GM18861 (cell line): ENCODE results near the gene AMZ1.

Experiments
- ATAC-seq: cut with Tn5 transposase; IDR thresholded peaks from one replicate; pipeline ENCODE4 v1.9.1; 2021; ENCODE audit not compliant: unreplicated experiment

The AMZ1 gene

DNA sequence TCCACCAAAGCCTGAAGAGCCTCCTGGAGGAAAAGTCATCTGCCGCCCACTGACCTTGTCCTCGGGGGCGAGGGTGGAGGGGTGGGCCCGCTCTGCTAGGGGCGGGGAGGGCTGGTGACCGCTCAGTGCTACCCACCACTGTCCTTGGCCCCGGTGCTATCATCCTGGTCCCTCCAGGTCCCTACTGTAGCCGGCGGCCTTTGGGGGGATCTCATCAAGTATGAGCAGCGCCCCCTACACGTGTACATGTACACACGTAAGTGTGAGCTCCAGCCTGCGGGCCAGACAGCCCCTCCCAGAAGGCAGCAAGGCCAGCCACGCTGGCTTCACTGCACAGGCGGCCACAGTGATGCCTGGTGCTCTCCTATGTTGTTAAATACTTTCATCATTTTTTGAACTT, 36.7 kb upstream of the AMZ1 start:
- no peak for ATAC-seq

DNA sequence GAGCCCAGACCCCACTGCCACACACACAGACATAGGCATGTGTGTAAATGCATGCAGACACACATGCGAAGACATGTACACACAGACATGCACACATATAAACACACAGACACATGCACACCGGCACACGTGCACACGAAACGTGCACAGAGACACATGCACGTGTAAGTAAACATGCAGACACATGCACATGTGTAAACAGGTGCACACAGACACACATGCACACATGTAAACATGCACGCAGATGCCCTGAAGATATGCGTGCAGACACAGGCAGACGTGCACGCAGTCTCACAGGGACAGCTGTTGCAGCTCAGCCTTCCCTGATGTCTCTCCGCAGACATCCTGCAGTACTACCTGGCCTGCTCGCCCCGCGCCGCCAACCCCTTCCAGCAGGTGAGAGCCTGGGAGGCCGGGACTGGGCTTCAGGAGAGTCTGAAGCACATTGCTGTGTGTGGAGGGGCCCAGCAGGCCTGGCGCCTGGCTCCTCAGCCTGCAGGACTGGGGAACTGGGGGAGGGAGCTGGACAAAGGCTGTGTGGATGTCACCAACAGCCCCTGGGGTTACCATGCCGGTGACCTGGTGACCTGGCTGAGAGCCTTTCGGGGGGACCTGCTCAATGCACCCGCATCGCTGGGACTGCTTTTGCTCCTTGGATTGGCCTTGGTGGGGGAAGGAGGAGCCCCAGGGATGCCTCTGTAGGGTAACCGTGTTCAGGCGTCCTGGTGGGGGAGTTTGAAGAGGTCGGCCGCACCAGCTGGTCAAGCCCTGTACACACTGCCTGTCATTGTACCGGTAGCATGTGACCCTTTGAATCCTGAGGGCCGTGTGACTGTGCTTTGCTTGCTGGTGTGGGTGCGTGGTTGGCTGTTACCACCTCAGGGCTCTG, 35.9 kb upstream of the AMZ1 start:
- no peak for ATAC-seq

DNA sequence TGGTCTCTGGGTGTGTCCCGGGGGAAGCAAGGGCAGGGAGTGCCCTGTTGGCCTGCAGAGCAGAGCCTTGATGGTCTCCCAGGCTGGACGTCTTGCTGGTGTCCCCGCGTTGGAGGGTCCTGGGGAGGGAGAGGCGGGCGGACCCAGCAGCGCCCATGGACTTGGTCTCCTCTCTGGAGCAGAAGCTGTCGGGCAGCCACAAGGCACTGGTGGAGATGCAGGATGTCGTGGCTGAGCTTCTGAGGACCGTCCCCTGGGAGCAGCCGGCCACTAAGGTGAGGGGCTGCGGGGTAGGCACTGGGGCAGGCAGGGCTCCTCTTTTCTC, 35.3 kb upstream of the AMZ1 start:
- no peak for ATAC-seq

DNA sequence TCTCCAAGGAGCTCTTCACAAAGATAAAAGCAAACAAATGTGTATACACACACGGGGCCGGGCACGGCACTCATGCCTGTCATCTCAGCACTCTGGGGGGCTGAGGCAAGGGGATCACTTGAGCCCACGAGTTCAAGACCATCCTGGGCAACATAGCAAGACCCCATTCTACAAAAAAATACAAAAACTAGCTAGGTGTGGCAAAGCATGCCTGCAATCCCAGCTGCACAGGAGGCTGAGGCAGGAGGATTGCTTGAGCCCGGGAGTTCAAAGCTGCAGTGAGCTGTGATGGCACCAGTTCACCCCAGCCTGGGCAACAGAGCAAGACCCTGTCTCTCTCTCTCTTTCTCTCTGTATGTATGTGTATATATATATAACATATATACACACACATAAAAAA, 33.9 kb upstream of the AMZ1 start:
- ATAC-seq, result no peak

DNA sequence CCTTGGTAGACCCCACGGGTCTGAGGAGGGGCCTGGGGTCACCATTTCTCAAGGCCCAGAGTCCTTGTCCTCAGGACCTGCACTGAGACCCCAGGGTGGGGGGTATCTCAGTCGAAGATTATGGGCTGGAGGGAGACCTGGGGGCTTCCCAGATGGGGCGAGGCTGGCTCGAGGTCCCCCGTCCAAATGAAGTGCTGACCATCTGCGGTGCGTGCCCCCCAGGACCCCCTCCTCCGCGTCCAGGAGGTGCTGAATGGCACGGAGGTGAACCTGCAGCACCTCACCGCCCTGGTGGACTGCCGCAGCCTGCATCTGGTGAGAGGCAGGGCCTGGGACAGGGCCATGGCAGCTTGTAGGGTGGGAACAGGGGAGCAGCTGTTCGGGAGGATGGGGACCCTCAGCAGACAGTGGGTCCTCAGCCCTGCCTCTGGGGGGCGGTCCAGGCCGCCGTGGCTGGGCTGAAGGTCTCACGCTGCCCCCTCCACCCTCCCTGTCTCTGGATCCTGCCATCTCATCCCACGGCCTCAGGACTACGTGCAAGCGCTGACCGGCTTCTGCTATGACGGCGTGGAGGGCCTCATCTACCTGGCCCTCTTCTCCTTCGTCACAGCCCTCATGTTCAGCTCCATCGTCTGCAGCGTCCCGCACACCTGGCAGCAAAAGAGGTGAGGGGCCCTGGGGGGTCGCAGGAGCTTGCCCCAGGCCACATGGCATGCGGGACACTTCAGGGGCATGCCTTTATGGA, 32.0 kb upstream of the AMZ1 start:
- ATAC-seq, result no peak

DNA sequence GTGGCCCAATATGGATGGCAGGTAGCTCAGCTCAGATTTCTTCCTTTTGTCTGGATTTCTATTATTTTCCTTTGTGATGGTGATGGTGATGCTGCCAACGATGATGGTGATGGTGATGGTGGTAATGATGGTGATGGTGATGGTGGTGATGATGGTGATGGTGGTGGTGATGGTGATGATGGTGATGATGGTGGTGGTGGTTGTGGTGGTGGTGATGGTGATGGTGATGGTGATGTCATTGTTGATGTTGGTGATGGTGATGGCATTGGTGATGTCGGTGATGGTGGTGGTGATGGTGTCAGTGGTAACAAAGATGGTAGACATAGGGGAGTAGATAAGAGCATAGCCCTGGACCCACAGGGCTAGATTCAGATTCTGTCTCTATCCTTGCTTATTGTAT, 30.8 kb upstream of the AMZ1 start:
- no peak for ATAC-seq

DNA sequence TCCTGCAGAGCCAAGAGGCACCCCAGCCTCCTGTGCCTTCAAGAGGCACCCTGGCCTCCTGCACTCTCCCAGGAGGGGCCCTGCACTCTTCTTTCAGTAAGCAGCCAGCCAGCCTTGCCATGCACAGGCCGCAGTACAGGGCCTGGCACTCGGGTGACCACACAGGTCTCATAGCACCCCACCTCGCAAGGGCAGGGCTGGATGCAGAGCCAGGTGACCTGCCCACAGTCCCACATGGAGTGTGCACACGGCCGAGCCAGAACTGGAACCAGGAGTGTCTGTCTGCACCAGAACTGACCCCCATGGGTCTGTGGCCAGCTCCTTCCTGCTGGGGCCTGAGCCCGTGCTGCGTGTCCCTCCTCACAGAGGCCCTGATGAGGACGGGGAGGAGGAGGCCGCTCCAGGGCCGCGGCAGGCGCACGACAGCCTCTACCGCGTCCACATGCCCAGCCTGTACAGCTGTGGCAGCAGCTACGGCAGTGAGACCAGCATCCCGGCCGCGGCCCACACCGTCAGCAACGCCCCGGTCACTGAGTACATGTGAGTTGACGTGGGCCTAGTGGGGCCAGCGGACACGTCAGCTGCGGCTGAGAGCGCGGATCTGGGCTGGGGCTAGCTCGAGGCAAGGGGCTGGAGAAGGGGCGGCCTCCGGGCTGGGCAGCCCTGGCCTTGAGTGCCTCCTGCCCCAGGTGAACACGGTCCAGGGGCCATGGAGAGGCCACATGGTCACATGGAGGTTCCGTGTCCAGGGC, 29.9 kb upstream of the AMZ1 start:
- ATAC-seq, result no peak

DNA sequence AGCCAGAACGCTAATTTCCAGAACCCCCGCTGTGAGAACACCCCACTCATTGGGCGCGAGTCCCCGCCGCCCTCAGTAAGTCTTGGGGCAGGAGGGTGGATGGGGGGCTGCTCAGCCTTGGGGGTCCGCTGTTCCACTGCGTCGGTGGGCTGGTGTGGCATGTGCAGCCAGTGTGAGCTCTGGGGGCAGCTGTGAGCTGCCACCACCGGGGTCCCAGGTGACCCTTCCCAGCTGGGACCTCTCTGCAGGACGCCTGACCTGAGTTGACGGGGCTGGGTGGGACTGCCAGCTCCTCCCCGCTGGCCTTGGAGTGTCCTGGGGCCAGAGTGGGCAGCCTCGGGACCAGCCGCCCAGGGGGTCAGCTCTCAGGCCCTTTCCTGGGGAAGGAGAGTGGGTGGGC, 29.1 kb upstream of the AMZ1 start:
- ATAC-seq, result no peak

DNA sequence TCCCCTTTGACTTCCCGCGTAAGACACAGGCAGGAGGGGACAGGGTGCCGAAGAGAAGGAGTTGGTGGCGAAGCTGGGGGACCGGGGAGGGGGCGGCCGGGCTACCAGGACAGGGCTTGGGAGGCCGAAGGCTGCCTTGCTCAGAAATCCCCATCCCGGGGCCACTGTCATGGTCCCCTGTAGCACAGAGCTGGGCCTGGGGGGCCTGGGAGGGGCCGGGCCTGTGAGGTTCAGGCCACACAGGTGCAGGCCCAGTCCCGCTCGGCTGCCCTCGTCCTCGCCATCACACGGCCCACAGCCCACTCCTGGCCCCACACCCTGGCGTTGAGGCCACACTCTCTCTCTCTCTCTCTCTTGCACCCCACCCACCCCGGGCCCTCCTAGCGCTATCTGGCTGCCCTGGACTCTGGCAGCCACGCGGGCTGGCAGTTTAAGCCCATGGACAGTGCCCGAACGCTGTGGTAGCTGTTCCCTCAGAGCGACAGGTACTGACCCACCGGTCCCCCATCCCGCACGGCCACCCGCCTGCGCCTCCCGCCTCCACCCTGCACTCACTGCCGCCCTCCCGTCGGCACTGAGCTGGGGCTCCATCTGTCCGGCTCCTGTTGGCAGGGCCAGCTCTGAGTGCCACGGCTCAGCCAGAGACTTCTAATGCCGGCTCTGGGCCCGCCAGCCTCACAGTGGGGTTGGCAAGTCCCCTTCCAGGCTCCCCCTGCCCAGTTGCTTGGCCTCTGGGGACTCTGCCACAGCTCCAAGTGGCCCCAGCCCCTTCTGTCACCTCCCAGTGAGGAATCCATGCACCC, 28.2 kb upstream of the AMZ1 start:
- ATAC-seq, result no peak

DNA sequence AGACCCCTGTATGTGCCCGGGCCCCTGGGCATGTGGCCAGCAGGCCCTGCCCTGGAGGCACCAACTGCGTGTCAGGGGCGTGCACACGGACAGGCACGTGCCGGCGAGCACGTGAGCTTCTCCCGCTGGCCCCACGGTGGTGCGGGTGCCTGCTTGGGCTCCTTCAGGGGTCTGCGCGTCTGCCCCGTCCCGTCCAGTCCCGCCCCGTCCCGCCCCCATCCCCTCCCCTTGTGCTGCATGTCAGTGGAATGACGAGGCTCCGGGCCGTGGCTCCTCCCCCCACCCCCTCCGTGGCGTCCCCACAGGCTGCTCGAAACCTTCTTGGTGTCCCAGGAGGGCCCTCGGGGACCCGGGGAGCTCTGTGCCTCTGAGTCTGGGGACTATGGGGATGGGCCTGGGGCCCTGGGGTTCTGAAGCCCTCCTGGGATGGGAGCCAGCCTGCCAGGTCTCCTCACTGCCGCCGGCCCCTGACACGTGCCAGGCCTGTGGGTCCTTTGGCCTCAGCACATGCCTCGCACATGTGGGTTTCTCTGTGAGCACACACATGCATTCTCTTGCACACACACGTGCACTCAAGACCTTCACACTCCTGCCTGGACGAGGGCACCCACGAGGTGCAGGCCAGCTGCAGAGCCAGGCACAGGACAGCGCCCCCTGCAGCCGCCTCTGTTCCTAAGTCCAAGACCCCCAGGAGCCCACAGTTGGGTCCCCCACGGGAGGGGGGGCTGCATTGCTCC, 27.5 kb upstream of the AMZ1 start:
- ATAC-seq, result no peak

DNA sequence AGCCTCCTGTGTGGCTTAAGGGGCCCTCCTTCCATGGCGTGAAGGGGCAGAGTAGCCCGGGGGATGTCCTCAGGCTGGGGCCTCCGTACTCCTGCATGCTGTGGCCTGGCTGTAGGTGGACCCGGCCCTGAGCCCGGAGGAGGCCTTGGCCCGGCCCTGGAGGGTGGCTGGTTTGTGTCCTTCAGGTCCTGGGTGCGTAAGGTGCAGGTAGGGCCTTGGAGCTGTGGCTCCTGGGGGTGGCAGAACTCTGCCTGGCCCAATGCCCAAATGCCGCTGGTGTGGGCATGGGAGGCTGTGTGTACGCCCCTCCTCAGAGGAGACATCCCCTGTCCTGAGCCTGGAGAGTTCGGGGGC, 26.9 kb upstream of the AMZ1 start:
- no peak for ATAC-seq

DNA sequence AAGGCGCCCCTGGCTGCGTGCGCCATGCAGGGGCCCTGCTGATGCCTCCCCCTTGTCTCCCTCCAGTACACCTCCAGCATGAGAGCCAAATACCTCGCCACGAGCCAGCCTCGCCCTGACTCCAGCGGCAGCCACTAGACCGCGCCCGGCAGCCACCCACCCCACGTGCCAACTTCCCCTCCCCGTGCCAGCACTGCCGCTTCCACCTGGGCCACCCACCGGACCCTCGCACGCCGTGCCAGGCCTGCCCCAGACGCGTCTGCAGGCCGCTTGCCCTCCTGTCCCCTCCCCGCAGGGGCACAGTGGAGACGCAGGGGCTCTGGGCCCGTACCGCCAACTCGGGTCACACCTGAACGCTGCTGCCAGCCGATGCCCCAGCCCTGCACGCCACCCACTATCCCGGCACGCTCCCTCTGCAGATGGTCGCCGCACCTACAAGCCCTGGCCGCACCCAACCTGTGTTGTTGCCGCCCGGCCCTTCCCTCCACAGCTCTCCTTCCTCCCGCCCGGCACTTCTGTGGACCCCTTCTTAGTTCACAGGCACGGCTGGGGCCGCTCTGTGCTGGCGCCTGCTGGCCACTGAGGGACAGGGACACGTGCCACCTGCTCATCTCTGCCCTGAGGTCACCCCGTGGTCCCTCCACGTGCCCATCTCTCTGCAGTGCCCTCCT, 26.3 kb upstream of the AMZ1 start:
- ATAC-seq, result no peak

DNA sequence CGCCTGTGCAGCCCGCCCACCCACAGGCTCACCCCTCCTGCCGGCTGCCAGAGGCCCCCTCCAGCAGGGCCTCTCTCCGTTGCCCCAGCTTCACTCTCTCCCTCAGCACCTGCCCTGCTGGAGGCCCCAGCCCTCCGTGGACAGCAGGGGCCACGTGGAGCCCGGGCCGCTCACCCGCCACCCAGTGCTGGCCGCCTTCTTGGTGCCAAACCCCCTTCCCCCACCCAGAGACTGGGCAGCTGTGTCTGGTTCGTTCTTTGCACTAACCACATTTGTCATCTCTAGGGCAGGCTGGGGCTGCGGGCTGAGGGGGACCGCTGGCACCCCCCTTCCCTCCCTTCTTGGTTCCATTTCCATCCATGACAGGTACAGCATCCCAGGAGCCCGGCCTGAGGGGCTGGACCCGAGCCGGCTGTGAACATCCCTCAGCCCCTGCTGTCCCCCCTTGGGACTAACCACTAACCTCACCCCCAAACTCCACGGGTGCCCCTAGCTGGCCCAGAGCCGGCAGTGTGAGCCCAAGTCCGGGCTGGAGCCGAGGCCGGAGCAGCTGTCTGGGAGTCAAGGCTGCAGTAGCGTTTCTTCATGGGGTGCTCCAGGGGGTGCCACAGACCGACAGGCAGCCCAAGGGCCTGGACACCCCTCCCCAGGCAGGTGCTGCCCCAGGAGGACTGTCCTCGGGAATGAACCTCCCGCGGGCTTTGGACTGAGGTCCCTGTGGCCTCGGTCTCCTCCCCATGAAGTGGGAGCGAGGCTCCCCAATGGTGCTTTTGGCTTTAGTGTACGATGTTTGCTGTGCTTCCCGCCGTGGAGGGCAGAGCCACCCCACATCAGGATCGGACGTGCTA, 25.5 kb upstream of the AMZ1 start:
- no peak for ATAC-seq

DNA sequence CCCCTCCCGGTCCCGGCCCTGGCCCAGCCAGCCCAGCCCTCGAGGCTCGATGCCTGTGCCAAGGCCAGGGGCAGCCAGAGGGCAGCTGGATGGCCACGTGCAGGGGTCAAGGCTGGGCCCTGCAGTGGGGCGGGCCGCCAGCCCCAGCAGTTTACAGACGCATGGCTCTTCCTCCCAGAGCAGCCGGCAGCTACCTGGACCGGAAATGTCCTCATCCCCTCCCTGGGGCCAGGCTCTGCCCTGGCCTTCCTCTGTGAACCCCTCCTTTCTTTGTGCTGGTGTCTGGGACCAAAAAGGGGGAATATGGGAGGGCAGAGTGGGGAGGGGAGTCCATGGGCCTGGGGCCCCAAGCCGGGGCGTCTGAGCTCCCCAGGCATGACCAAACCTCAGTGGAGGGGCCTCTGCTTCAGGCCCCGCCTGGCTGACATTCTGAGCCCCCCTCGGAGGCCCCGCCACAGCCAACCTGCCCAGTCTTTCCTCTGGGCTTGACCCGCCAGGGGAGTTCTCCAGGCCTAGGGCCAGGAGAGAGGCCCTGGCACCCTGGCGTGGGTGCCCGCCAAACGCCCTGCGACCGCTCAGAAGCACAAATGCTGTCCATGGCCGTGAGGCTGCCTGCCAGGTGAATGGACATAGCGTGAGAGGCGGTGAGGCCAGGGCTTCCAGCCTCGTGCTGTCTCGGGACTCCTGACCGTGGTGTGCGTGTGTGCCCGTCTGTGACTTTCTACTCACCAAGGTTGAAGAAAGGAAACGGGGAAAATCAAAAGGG, 24.7 kb upstream of the AMZ1 start:
- no peak for ATAC-seq

DNA sequence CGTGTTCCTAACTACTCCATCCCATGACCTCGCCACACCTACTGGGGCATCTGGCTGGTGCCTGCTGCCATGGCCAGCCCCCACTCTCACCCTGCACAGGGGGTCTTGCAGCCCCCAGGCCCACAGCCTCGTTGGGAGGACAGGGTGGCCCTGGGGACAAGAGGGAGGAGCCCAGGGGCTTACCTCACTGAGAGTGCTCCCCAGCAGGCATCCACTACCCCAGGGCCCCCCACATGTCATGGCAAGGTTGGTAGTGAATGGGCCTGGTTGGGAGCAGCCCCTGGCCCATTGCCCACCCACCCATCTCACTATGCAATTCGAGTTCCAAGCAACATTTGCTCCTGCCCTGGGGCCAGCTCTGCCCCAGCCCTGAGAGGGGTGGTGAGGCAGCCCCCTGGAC, 24.0 kb upstream of the AMZ1 start:
- no peak for ATAC-seq

DNA sequence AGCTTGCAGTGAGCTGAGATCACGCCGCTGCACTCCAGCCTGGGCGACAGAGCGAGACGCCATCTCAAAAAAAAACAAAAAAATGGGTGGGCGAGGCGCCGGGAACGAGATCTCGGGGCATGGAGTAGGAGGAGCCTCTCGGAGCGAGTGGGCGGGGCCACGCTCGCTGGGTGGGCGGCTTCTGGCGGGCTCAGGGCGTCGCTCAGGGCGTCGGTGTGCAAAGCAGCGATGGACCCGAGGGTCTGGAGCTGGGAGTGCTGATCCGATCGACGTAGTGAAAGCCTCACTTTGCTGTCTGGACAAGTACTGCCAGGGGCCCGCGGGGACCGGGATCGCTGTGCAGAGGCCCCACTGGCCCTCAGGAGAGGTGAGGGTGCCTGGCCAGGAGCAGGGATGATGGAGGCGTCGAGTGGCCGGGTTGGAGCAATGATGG, 22.6 kb upstream of the AMZ1 start:
- ATAC-seq, result no peak

DNA sequence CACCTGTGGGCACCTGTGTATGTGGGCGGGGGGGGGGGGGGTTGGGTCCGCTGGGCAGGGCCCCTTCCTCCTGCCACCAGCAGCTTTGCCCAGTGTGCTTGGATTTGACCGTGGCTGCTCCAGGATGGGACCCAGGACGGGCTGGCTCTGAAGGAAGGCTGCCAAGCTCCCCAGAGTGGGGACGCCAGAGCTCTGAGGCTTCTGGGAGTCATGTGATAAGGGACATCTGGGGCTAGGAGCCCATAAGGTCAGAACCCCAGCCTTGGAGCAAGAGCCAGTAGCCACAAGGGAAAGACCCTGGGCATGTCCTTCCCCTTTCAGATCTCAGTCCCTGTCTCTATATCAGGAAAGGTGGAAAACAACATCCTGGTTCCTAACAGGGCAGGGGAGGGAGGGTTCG, 21.8 kb upstream of the AMZ1 start:
- ATAC-seq, result no peak

DNA sequence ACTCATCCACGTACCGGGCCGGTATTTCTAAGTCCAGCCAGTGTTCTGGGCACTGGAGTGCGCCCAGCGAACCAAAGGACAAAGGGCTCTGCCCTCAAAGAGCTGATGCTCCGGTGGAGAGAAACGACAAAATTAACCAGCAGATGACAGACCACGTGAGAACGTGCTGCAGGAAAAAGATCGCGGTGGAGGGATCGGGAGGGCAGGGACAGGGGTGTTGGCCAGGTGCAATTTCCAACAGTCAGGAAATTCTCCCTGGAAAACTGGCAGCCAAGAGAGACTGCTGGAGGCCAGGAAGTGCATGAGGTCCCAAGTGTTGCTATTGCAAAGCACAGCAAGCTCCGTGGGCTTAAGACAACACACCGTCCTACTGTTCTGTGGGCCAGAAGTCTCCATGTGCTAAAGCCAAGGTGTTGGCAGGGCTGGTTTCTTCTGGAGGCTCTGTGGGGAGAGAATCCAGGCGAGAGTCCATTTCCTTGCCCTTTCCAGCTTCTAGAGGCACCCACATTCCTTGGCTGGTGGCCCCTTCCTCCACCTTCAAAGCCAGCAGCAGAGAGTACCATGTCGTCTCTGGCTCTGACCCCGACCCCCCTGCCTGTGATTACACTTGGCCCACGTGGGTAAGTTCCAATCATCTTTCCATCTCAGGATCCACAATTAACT, 21.3 kb upstream of the AMZ1 start:
- ATAC-seq, result no peak
